Adrenal gland (tissue), 5 donors: ENCODE data around the gene RPS19.

Experiments used
- CTCF ChIP-seq, 6 experiments: fragments of 450-650 bp in 4 of 6; fragments of 200-600 bp in 2 of 6; sonication (generic) in 1 of 6; IDR thresholded peaks; 1 replicate in 5 of 6; 2 replicates in 1 of 6; pipeline versions ENCODE4 v1.5.1 to v1.8.0; 2016 to 2021; ENCODE audit warnings: antibody characterized with exemption in 6 of 6, mild to moderate bottlenecking in 2 of 6, moderate library complexity in 1 of 6
- POLR2A ChIP-seq, 2 donors: fragments of 450-650 bp; IDR thresholded peaks; one replicate each; pipeline ENCODE4 v1.6.1; 2017; ENCODE audit warnings: antibody characterized with exemption in 2 of 2, mild to moderate bottlenecking in 2 of 2, moderate library complexity in 1 of 2
- donor health status: DM: no; HTN: no; CAD: no.

- TF ChIP-seq CTCF (IDR thresholded peaks at IDR 0.05) (no peak), POLR2A (IDR thresholded peaks at IDR 0.05) (no peak)
These were observed 12.3 kb downstream of the RPS19 start for GRCh38 chr19:41872384-41872774.
